Inflammatory macrophage treated with lipopolysaccharide for 4 hours (primary cell): Measurements from ENCODE around the gene STUB1.
A peak's percentile ranks its signal among the peaks of the same experiment; 100 is the strongest.

ENCODE experiments used
- DNase-seq: peaks from one replicate; pipeline ENCODE4 v3.0.0-alpha.2; 2020

The STUB1 gene

GRCh38 chr16:698911-699671 is 18.9 kb downstream of the STUB1 start:
- no peak for DNase-seq

GRCh38 chr16:700684-701584 is 20.7 kb downstream of the STUB1 start:
- no peak for DNase-seq

- no peak for DNase-seq
Observed at GRCh38 chr16:702341-702740, 22.1 kb downstream of the STUB1 start.

- DNase-seq = no peak
Observed at GRCh38 chr16:703406-703805, 23.2 kb downstream of the STUB1 start.

GRCh38 chr16:704047-704446 is 23.8 kb downstream of the STUB1 start:
- DNase-seq = no peak

GRCh38 chr16:704552-705380 is 24.6 kb downstream of the STUB1 start:
- DNase-seq = no peak

GRCh38 chr16:705431-706188 is 25.4 kb downstream of the STUB1 start, which contains the start of gene FBXL16:
Gene FBXL16, minus strand, starts transcription at chr16:705801. Its CDS starts 8,396 bp downstream, at chr16:697405.
- no peak for DNase-seq

GRCh38 chr16:706189-707061 is 26.2 kb downstream of the STUB1 start:
- DNase-seq = no peak

- DNase-seq = no peak
Observed at GRCh38 chr16:707062-707538, 26.9 kb downstream of the STUB1 start.

GRCh38 chr16:708019-708418 is 27.8 kb downstream of the STUB1 start:
- DNase-seq = no peak

- no peak for DNase-seq
Observed at GRCh38 chr16:708959-709358, 28.7 kb downstream of the STUB1 start.

GRCh38 chr16:709566-710499 is 29.6 kb downstream of the STUB1 start:
- DNase-seq = no peak

GRCh38 chr16:710500-711075 is 30.4 kb downstream of the STUB1 start:
- no peak for DNase-seq

- DNase-seq = no peak
Observed at GRCh38 chr16:711084-711483, 30.9 kb downstream of the STUB1 start.

GRCh38 chr16:711548-712320 is 31.5 kb downstream of the STUB1 start:
- DNase-seq = peak; percentile 73

- peak; percentile 50 for DNase-seq
Observed at GRCh38 chr16:712740-713250, 32.6 kb downstream of the STUB1 start.

GRCh38 chr16:714079-714478 is 33.9 kb downstream of the STUB1 start:
- DNase-seq = no peak
